B cell (primary cell): ENCODE results near the gene ZMYM4. TPM values are rescaled to one million over a fixed set of nuclear protein-coding genes. Genes with fewer than 3 reads are reported as not detected.

Source experiments
- ATAC-seq: fragments of 200-7000 bp; cut with Tn5 transposase; one replicate; pipeline ENCODE4 v1.10.0; 2021; ENCODE audit warnings: low read depth, mild to moderate bottlenecking, moderate number of reproducible peaks, moderate library complexity
- CTCF ChIA-PET: fragments of 350-600 bp; sonication (Branson Sonifier 250); formaldehyde crosslinking; loops from one replicate; lab custom pipeline; 2021; ENCODE audit warnings: antibody characterized with exemption, inconsistent platforms; lab: Charles Lee
- POLR2A ChIA-PET: fragments of 350-600 bp; sonication (Branson Sonifier 250); formaldehyde crosslinking; loops from one replicate; lab custom pipeline; 2021; ENCODE audit warnings: antibody characterized with exemption; lab: Charles Lee
- DNase-seq: peaks from one replicate; pipeline ENCODE4 v3.0.0; 2013
- H2AFZ ChIP-seq: 2 replicates; pipeline ENCODE4 v1.6.1; 2012; ENCODE audit warnings: mild to moderate bottlenecking, low read depth, low read length; ENCODE audit not compliant: insufficient read depth, poor library complexity, severe bottlenecking
- H3K27ac ChIP-seq, 2 donors: 1 replicate in 1 of 2; 2 replicates in 1 of 2; pipeline ENCODE4 v1.5.1; 2012 to 2013; ENCODE audit warnings: low read length in 2 of 2, mild to moderate bottlenecking in 2 of 2, moderate library complexity in 1 of 2
- H3K27me3 ChIP-seq, 4 experiments: fragments of 200-600 bp in 1 of 4; sonication (generic) in 1 of 4; replicated peaks in 1 of 4; 1 replicate in 2 of 4; 2 replicates in 2 of 4; pipeline versions ENCODE4 v1.6.1 to v1.7.0; 2013 to 2016; ENCODE audit warnings: low read length in 3 of 4, mild to moderate bottlenecking in 2 of 4, mixed read lengths in 1 of 4, moderate library complexity in 1 of 4; ENCODE audit not compliant: insufficient read depth in 4 of 4, control insufficient read depth in 3 of 4; ENCODE audit errors: control extremely low read depth in 1 of 4
- H3K36me3 ChIP-seq, 2 experiments: replicated peaks in 1 of 2; 1 replicate in 1 of 2; 2 replicates in 1 of 2; pipeline versions ENCODE4 v1.6.1 to v1.7.1; 2013; ENCODE audit warnings: low read length in 1 of 2; ENCODE audit not compliant: insufficient read depth in 2 of 2, control insufficient read depth in 1 of 2; ENCODE audit errors: control extremely low read depth in 1 of 2, extremely low read depth in 1 of 2
- H3K4me1 ChIP-seq, 2 donors: fragments of 200-600 bp in 1 of 2; sonication (generic) in 1 of 2; 1 replicate in 1 of 2; 2 replicates in 1 of 2; pipeline versions ENCODE4 v1.5.1 to v1.6.1; 2013 to 2017; ENCODE audit warnings: low read length in 2 of 2; ENCODE audit not compliant: control insufficient read depth in 2 of 2, insufficient read depth in 2 of 2
- H3K4me2 ChIP-seq: replicated peaks from 2 replicates; pipeline ENCODE3; 2012; ENCODE audit warnings: mild to moderate bottlenecking, low read depth, low read length; ENCODE audit not compliant: poor library complexity, severe bottlenecking
- H3K4me3 ChIP-seq, 5 experiments: fragments of 200-600 bp in 1 of 5; sonication (generic) in 1 of 5; 1 replicate in 3 of 5; 2 replicates in 2 of 5; pipeline versions ENCODE4 v1.5.1 to v1.7.0; 2011 to 2016; ENCODE audit warnings: low read length in 4 of 5, mild to moderate bottlenecking in 4 of 5, low read depth in 2 of 5, control low read depth in 1 of 5, moderate library complexity in 1 of 5; ENCODE audit not compliant: insufficient read depth in 1 of 5; ENCODE audit errors: control extremely low read depth in 1 of 5, extremely low read depth in 1 of 5
- H3K79me2 ChIP-seq: fragments of 200-600 bp; sonication (generic); one replicate; pipeline ENCODE4 v1.6.0; 2016; ENCODE audit warnings: low read length; ENCODE audit not compliant: control insufficient read depth, insufficient read depth
- H3K9ac ChIP-seq: fragments of 200-600 bp; sonication (generic); 2 replicates; pipeline ENCODE4 v1.6.1; 2017; ENCODE audit warnings: mild to moderate bottlenecking, low read length, moderate library complexity
- H3K9me3 ChIP-seq, 3 donors: one replicate each; pipeline versions ENCODE4 v1.6.1 to v1.7.1; 2013; ENCODE audit warnings: low read length in 2 of 3; ENCODE audit not compliant: control insufficient read depth in 2 of 3, insufficient read depth in 1 of 3; ENCODE audit errors: control extremely low read depth in 1 of 3
- H4K20me1 ChIP-seq: 2 replicates; pipeline ENCODE4 v1.6.0; 2012; ENCODE audit warnings: mild to moderate bottlenecking, low read length; ENCODE audit not compliant: insufficient read depth, control insufficient read depth, poor library complexity, severe bottlenecking
- H3K27ac Mint-ChIP-seq: one replicate; pipeline ENCODE4 v1.8.0; 2021; ENCODE audit warnings: mixed read lengths
- H3K27me3 Mint-ChIP-seq: one replicate; pipeline ENCODE4 v1.8.0; 2021; ENCODE audit warnings: mixed read lengths
- H3K4me1 Mint-ChIP-seq: one replicate; pipeline ENCODE4 v1.8.0; 2021; ENCODE audit warnings: mixed read lengths
- H3K4me3 Mint-ChIP-seq: one replicate; pipeline ENCODE4 v1.8.0; 2021; ENCODE audit warnings: mixed read lengths
- H3K9me3 Mint-ChIP-seq: one replicate; pipeline ENCODE4 v1.8.0; 2022; ENCODE audit warnings: mixed read lengths; ENCODE audit not compliant: insufficient read depth
- CTCF ChIP-seq: fragments of 200-600 bp; IDR thresholded peaks from one replicate; pipeline ENCODE4 v1.8.0; 2022; ENCODE audit warnings: antibody characterized with exemption, mild to moderate bottlenecking
- EZH2 ChIP-seq: IDR thresholded peaks from 2 replicates; pipeline ENCODE4 v1.6.1; 2012; ENCODE audit warnings: borderline replicate concordance, low read depth, mild to moderate bottlenecking, moderate library complexity, low read length; ENCODE audit not compliant: insufficient read depth, poor library complexity, severe bottlenecking
- WGBS: methylation state at CpG from one replicate; pipeline ENCODE4 v1.1.5; 2013; ENCODE audit warnings: missing lambda C conversion rate; ENCODE audit not compliant: insufficient coverage; 5-methylcytosine and 5-hydroxymethylcytosine counted together
- intact Hi-C: fragments of 100-400 bp; cut with micrococcal nuclease; formaldehyde crosslinking; loops from one replicate; pipeline ENCODE4 v1.10.0; 2022
- polyA plus RNA-seq: library from polyadenylated mRNA; depleted of rRNA; stranded (reverse); fragments of >200 nt; gene quantifications from 2 replicates; pipeline ENCODE4 v1.2.3, GENCODE V29; 2012
- total RNA-seq, 2 donors: library from RNA; stranded (reverse); fragments of 120-200 nt in 1 of 2; gene quantifications; 1 replicate in 1 of 2; 2 replicates in 1 of 2; pipeline versions ENCODE4 v1.2.3 to v1.2.4, GENCODE V29; 2013 to 2022

The ZMYM4 gene
- total and polyA plus RNA-seq, 2 donors (not counting 1 experiment from before 2014, with no cell fraction given) = 7.2 to 45.2 TPM

GRCh38 chr1:35255276-35255675 is 13.2 kb upstream of the ZMYM4 start:
- Mint-ChIP-seq H3K27me3 (peaks cover 21% of the 10 kb centered on the region), H3K4me3 (no peak overlapping the region), H3K9me3 (no peaks in the 10 kb centered on the region), H3K27ac (no peak overlapping the region), H3K4me1 (no peaks in the 10 kb centered on the region)
- no peak overlapping the region for H3K4me3 ChIP-seq
- no peak for TF ChIP-seq CTCF
- no peak for TF ChIP-seq EZH2
- no peak for DNase-seq
- no peak for ATAC-seq
- no peak overlapping the region for H2AFZ ChIP-seq
- H3K4me2 ChIP-seq = no peak overlapping the region
- no peak overlapping the region for H3K27ac ChIP-seq
- H3K4me1 ChIP-seq = no peaks in the 10 kb centered on the region
- no CpG with 5 or more reads among the region's 4 CpGs for WGBS
- ChIA-PET CTCF (no interaction called here), POLR2A (no interaction called here)
- no peaks in the 10 kb centered on the region for H3K79me2 ChIP-seq
- no peaks in the 10 kb centered on the region for H3K27me3 ChIP-seq
- no peaks in the 10 kb centered on the region for H4K20me1 ChIP-seq
- no peak overlapping the region for H3K9ac ChIP-seq
- no peaks in the 10 kb centered on the region for H3K9me3 ChIP-seq
- H3K36me3 ChIP-seq = no peaks in the 10 kb centered on the region
- intact Hi-C loops = no loop called here

- intact Hi-C loops = no loop called here
- H3K4me1 ChIP-seq = no peaks in the 10 kb centered on the region
- ATAC-seq = no peak
- ChIA-PET CTCF (no interaction called here), POLR2A (no interaction called here)
- no peaks in the 10 kb centered on the region for H3K36me3 ChIP-seq
- H3K27ac Mint-ChIP-seq = no peak overlapping the region
- H4K20me1 ChIP-seq = no peaks in the 10 kb centered on the region
- no peak overlapping the region for H3K4me3 Mint-ChIP-seq
- 80% methylated on average over 1 of the region's 1 CpG for WGBS
- no peaks in the 10 kb centered on the region for H3K9me3 Mint-ChIP-seq
- H3K27me3 Mint-ChIP-seq = peaks cover 17% of the 10 kb centered on the region
- H3K27ac ChIP-seq = no peak overlapping the region
- H3K4me1 Mint-ChIP-seq = no peaks in the 10 kb centered on the region
- no peaks in the 10 kb centered on the region for H3K9me3 ChIP-seq
- H3K79me2 ChIP-seq = no peaks in the 10 kb centered on the region
- no peak for TF ChIP-seq EZH2
- DNase-seq = no peak
- no peak overlapping the region for H3K9ac ChIP-seq
- no peak overlapping the region for H2AFZ ChIP-seq
- no peak overlapping the region for H3K4me2 ChIP-seq
- peaks cover 0 to 3% (median 2%) of the 10 kb centered on the region in 4 experiments for H3K27me3 ChIP-seq
- no peak overlapping the region for H3K4me3 ChIP-seq
Observed at GRCh38 chr1:35259561-35259960, 8.9 kb upstream of the ZMYM4 start.
